Measurements from ENCODE around the gene IL17RD. TPM values are rescaled to one million over a fixed set of nuclear protein-coding genes. Genes with fewer than 3 reads are reported as not detected.

Gene IL17RD
- total RNA-seq, 1 donor from 2014 or later = 17.2 TPM

- DNase-seq (ENCODE audit: extremely low spot score in 2 of 2) = no peak
- no peak for TF ChIP-seq CTCF (IDR thresholded peaks at IDR 0.05)
- TF ChIP-seq POLR2AphosphoS5 (IDR thresholded peaks at IDR 0.05; ENCODE audit: insufficient read depth in 1 of 2, low read depth in 1 of 2) = no peak
- no peak for TF ChIP-seq POLR2A (IDR thresholded peaks at IDR 0.05)
- no peak overlapping the region for H3K27ac ChIP-seq
- no peaks in the 10 kb centered on the region for H3K27me3 ChIP-seq
- H3K9me3 ChIP-seq = no peaks in the 10 kb centered on the region
- peaks cover 25% of the 10 kb centered on the region for H3K4me1 ChIP-seq
- intact Hi-C loops (cut with DNase I) = no loop called here
- no peak overlapping the region for H3K4me3 ChIP-seq
- H3K36me3 ChIP-seq = no peaks in the 10 kb centered on the region
Observed at GRCh38 chr3:57043518-57043917, 121.6 kb downstream of the IL17RD start.

GRCh38 chr3:57041674-57042073 lies 123.5 kb downstream of the IL17RD start:
- H3K36me3 ChIP-seq = no peaks in the 10 kb centered on the region
- intact Hi-C loops (cut with DNase I) = no loop called here
- H3K27ac ChIP-seq = no peak overlapping the region
- no peaks in the 10 kb centered on the region for H3K9me3 ChIP-seq
- TF ChIP-seq POLR2A (IDR thresholded peaks at IDR 0.05) = no peak
- TF ChIP-seq POLR2AphosphoS5 (IDR thresholded peaks at IDR 0.05; ENCODE audit: insufficient read depth in 1 of 2, low read depth in 1 of 2) = no peak
- TF ChIP-seq CTCF (IDR thresholded peaks at IDR 0.05) = no peak
- no peaks in the 10 kb centered on the region for H3K27me3 ChIP-seq
- DNase-seq (ENCODE audit: extremely low spot score in 2 of 2) = no peak
- peaks cover 6% of the 10 kb centered on the region for H3K4me1 ChIP-seq
- no peak overlapping the region for H3K4me3 ChIP-seq

Other genes with a start within 250 kb of the IL17RD start
- gene SPATA12, start 104.7 kb downstream of the IL17RD start, total RNA-seq = not detected
- not detected for gene HESX1, start 34.6 kb upstream of the IL17RD start, total RNA-seq
- gene APPL1, start 62.4 kb upstream of the IL17RD start, total RNA-seq = 28.2 TPM
- not detected for gene ASB14, start 127.3 kb upstream of the IL17RD start, total RNA-seq

All from vagina (tissue), 2 donors.